Activated CD8-positive, alpha-beta T cell treated with anti-CD3 and anti-CD28 coated beads for 36 hours (primary cell): ENCODE data around the gene LCA5. TPM values are rescaled to one million over a fixed set of nuclear protein-coding genes. Genes with fewer than 3 reads are reported as not detected.

ENCODE experiments used
- ATAC-seq: fragments of 200-7000 bp; cut with Tn5 transposase; one replicate; pipeline ENCODE4 v1.10.0; 2021; ENCODE audit warnings: mild to moderate bottlenecking, moderate library complexity
- CTCF ChIA-PET: fragments of 350-600 bp; sonication (Branson Sonifier 250); formaldehyde crosslinking; loops from one replicate; lab custom pipeline; 2021; ENCODE audit warnings: antibody characterized with exemption; lab: Charles Lee
- POLR2A ChIA-PET: fragments of 350-600 bp; sonication (Branson Sonifier 250); formaldehyde crosslinking; loops from one replicate; lab custom pipeline; 2021; ENCODE audit warnings: antibody characterized with exemption; lab: Charles Lee
- DNase-seq: peaks from one replicate; pipeline ENCODE4 v3.0.0-alpha.2; 2020
- H3K27ac Mint-ChIP-seq: one replicate; pipeline ENCODE4 v1.8.0; 2021; ENCODE audit warnings: mild to moderate bottlenecking, mixed read lengths
- H3K27me3 Mint-ChIP-seq: one replicate; pipeline ENCODE4 v1.8.0; 2021; ENCODE audit warnings: mixed read lengths
- H3K36me3 Mint-ChIP-seq: one replicate; pipeline ENCODE4 v1.8.0; 2021; ENCODE audit warnings: low read depth, mixed read lengths
- H3K4me1 Mint-ChIP-seq: one replicate; pipeline ENCODE4 v1.8.0; 2021; ENCODE audit warnings: low read depth, mixed read lengths
- H3K4me3 Mint-ChIP-seq: one replicate; pipeline ENCODE4 v1.8.0; 2021; ENCODE audit warnings: mild to moderate bottlenecking, moderate library complexity, mixed read lengths
- H3K9me3 Mint-ChIP-seq: one replicate; pipeline ENCODE4 v1.8.0; 2021; ENCODE audit warnings: mixed read lengths
- CTCF ChIP-seq: fragments of 200-600 bp; IDR thresholded peaks from one replicate; pipeline ENCODE4 v1.8.0; 2022; ENCODE audit warnings: antibody characterized with exemption, mild to moderate bottlenecking
- intact Hi-C: fragments of 100-400 bp; cut with micrococcal nuclease; formaldehyde crosslinking; loops from one replicate; pipeline ENCODE4 v1.10.0; 2022
- total RNA-seq, 2 experiments: library from RNA; stranded (reverse); gene quantifications; one replicate each; pipeline ENCODE4 v1.2.3, GENCODE V29; 2021

LCA5 gene
- total RNA-seq, 2 experiments from 2014 or later: 0.07 TPM; not detected in 1

DNA sequence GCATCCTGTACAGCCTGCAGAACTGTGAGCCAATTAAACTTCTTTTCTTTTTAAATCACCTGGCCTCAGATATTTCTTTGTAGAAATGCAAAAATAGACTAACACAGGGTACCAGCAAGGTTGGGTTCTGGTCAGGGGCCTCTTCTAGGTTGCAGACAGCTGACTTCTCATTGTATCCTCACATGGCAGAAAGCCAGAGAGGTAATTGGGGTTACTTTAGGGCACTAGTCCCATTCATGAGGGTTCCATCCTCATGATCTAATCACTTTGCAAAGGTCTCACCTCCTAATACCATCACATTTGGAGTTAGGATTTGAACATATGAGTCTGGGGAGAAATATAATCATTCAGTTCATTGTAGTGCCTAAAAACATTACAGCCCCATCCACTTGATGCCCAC, 101.5 kb downstream of the LCA5 start:
- TF ChIP-seq CTCF: no peak
- H3K36me3 Mint-ChIP-seq: no peaks in the 10 kb centered on the region
- H3K9me3 Mint-ChIP-seq: no peaks in the 10 kb centered on the region
- peaks cover under 1% of the 10 kb centered on the region for H3K27me3 Mint-ChIP-seq
- DNase-seq (no peak), ATAC-seq (no peak)
- intact Hi-C loops: no loop called here
- ChIA-PET CTCF (no interaction called here), POLR2A (interaction anchor here (0.9 kb wide), 1 partner anchor 9 kb away, joined by 3 read pairs; no protein-coding TSS in a partner anchor)
- no peak overlapping the region for H3K27ac Mint-ChIP-seq
- H3K4me1 Mint-ChIP-seq: no peaks in the 10 kb centered on the region
- H3K4me3 Mint-ChIP-seq: no peak overlapping the region

Other genes starting within 250 kb of the LCA5 start
- gene SH3BGRL2, start 93.9 kb upstream of the LCA5 start, total RNA-seq: under 1 TPM; 0.54 to 0.70 TPM